GM18520 (cell line): ENCODE results near the gene CRAMP1.

Experiments used
- ATAC-seq: cut with Tn5 transposase; IDR thresholded peaks from one replicate; pipeline ENCODE4 v1.9.1; 2021; ENCODE audit not compliant: unreplicated experiment

CRAMP1 gene

DNA sequence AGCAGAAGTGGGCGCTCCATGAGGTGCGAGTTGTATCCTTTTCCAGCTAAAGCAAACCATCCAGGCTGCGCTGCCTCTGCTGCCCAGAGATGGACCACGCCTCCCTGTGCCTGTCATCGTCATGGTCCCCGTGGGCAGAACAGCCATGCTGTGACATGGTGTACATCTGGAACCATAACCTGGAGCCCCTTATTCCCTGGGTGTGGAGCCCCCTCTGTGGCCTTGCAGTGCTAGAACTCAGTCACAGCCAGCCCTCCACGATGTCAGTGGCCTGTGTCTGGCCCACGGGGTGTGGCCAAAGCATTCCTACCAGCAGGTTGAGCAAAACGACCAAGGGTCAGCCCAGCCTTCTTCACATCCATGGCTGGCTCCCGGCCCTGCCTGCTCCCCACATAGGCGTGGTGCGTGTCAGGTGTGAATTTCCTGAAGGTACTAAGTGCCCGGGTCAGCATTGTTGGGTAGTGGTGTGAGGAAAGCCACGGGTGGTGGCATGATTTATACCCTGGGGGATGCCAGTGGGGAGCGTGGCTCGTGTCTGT, 43.2 kb downstream of the CRAMP1 start:
- no peak for ATAC-seq

DNA sequence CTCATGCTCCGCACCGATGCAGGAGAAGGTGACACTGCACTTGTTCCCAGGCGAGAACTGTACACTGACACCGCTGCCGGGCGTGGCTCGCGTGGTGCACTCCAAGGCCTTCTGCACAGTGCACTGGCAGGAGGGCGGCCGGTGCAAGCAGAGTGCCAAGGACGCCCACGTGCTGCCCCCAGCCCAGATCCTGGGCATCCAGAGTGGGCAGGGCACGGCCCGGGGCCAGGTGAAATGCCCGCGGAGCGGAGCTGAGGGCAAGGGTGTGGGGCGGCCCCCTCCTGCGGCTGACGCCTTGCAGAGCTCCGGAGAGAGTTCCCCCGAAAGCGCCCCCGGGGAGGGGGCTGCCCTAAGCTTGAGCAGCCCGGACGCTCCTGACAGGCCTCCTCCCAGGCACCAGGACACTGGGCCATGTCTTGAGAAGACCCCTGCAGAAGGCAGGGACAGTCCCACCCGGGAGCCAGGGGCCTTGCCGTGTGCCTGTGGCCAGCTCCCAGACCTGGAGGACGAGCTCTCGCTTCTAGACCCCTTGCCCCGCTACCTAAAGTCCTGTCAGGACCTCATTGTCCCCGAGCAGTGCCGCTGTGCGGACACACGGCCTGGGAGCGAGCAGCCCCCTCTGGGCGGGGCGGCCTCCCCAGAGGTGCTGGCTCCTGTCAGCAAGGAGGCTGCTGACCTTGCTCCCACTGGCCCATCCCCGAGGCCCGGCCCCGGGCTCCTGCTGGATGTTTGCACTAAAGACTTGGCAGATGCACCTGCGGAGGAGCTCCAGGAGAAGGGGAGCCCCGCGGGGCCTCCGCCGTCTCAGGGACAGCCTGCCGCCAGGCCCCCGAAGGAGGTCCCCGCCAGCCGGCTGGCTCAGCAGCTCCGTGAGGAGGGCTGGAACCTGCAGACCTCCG, 44.0 kb downstream of the CRAMP1 start:
- no peak for ATAC-seq

DNA sequence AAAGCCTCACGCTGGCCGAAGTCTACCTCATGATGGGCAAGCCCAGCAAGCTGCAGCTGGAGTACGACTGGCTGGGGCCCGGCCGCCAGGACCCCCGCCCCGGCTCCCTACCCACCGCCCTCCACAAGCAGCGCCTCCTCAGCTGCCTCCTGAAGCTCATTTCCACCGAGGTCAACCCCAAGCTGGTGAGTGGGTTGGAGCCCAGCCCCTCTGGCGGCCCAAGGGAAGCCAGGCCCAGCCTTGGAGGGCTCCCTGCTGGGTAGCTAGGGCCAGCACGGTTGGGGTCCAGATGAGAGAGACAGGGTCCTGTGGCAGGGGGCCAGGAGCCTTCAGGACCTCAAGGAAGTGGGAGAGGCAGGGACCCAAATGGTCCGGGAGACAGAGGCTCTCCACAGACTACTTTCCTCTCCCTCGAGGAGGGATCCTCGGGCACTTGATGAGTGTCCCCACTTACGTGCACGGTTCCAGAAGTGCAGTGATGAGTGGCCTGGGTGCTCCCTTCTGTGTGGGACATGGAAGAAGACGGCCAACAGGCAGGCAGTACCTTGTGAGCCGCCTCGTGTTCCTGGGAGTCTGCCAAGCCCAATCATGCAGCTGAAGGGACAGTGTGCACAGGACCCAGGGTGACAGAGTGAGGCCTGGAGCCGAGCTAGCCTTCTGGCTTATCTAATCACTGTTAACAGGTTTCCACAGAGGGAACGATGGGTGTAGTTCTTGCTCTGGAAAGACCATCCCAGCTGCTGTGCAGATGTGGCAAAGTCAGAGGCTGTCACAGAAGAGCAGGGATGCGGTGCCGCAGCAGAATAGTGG, 44.9 kb downstream of the CRAMP1 start:
- no peak for ATAC-seq

DNA sequence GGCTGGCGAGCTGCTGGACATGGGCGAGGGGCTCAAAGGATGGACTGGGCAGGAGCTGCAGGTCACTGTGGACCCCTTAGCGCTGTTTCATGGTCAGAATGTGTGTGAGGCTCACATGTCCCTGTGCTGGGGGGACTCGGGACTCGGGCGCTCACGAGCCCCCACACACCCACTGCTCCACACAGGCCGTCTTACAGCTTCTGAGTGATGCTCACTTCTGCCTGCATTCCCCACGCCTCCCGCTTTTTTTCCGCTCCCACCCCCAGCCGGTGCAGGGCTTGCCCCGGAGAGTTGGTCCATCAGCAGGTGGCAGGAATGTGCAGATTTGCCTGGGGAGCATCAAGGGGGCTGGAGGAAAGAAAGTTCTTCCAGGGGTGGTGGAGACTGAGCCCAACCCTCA, 45.7 kb downstream of the CRAMP1 start:
- ATAC-seq = no peak

DNA sequence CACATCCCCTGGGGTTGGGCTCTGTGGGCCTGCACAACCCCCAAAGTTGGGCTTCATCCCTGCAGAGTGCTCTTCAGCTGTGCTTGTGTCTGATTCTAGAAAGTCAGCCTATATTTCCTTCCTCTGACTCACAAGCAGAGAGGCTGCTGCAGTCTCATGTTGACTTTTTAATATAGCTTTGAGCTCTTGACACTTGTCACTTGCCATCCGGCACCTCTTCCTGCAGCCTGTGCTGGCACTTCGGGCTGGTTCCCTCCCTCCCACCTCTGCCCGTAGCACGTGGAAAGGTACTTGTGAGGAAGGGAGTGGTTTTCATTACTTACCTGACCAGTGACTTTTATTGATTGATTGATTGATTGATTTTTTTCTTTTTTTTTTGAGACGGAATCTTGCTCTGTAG, 46.9 kb downstream of the CRAMP1 start:
- no peak for ATAC-seq

DNA sequence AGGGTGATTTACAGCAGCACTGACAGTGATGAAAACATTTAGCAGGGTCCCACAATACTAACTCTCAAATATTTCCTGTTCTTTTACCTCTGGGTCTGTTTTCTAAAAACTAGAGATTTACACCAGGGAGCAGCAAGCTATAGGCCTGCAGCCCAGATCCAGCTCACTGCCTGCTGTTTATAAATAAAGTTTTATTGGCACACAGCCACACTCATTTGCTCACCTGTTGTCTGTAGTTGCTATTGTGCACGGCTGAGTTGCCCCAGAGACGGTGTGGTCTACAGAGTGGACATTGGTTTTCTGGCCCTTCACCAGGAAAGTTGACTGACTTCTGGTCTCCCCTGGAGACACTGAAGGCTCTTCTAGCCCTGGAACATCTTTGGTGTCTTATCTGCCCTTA, 49.7 kb downstream of the CRAMP1 start:
- ATAC-seq = no peak

DNA sequence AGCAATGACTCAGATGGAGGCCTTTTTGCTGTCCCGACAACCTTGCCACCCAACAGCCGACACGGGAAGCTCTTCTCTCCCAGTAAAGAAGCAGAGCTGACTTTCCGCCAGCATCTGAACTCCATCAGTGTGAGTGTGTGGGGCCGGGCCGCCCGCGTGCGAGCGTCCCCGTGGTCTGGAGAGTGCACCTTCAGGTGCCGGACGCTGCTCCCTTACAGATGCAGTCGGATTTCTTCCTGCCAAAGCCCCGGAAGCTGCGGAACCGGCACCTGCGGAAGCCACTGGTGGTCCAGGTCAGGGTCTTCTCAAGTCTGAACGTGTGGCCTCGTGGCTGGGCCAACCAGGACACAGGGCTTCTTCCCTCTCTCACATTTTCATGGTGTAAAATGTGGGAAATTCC, 50.4 kb downstream of the CRAMP1 start:
- ATAC-seq = no peak

DNA sequence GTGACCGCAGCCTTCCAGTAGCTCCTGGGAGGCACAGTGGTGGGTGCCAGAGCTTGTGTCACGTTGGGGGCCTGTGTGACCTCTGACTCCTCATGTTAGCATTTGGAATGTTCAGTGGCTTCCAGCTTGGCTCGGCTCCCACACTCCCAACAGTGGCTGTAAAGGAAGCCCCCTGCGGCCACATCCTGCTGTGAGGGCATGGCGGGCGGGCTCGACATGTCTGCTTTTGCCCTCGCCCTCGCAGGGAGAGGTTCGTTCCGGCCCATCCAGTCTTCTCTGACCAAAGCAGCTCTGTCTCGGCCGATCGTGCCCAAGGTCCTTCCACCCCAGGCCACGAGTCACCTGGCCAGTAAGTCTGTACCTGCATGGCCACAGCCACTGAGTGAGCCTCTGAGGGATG, 53.7 kb downstream of the CRAMP1 start:
- no peak for ATAC-seq

DNA sequence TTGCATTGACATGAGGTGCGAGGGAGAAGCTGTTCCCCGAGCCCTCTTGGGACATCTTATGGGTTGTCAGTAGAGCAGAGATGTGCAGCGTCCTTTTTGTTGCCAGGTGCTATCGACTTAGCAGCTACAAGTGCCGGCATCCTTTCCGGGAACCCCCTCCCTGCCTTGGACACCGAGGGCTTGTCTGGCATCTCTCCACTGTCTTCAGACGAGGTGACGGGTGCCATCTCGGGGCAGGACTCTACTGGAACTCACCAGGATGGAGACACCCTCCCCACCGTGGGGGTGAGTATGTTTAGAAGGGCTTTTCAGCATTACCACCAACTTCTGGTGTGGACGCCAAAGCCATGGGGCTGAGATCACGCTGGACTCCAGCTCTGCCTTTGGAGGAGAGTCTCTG, 54.2 kb downstream of the CRAMP1 start:
- no peak for ATAC-seq

DNA sequence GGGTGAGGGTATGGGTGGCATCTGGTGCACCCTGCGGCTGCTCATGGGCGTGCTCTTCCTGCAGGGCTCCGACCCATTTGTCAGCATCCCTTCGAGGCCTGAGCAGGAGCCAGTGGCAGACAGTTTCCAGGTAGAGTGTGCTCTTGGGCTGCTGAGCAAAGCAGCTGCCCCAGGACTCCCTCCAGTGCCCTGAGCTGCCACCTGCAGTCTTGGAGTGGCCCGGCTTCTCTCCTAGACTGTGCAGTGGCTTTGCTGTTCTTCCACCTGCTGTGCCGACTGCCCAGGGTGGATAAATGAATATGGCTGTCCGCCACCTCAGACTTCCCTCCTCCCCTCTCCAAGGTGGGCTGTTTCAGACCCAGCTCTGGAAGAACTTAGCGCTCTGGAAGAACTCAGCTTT, 55.1 kb downstream of the CRAMP1 start:
- ATAC-seq = no peak

DNA sequence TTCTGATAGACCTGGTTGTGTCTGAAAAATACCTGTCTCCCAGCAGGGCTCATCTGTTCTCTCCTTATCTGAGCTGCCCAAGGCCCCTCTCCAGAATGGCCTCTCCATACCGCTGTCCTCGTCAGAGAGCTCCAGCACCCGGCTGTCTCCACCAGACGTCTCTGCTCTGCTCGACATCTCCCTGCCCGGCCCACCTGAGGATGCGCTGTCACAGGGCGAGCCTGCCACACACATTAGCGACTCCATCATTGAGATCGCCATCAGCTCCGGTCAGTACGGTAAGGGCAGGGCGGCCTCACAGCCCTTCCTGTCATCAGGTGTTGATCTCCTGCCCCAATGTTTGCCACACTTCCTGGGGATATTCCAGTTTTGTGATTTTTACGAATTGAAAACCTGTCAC, 55.8 kb downstream of the CRAMP1 start:
- no peak for ATAC-seq

DNA sequence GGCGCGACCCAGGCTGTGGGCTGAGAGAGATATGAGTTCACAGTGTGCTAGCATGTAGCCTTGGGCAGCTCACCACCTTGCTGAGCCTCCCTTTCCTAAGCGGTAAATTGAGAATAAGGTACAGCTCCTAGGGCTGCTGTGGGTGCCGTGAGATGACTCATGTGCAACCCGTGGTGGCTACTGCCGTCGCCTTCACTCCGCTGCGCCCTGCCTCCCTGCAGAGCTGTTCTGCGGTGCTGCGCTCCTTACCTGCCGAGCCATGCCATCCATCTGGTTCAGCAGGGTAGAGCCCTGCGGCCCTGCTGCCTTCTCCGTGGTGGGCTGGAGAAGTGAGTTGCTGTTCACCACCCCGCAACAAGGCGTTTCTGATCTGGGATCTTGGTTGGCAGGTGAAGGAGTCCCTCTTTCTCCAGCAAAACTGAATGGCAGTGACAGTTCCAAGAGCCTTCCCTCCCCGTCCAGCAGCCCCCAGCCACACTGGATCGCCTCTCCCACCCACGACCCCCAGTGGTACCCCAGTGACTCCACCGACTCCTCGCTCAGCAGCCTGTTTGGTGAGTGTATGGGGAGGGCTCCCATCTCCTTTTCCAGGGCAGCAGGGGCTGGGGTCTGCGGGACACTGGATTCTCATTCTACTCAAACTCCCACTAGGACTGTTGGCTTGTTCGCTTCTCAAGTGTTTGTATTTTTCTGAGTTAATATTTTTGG, 56.6 kb downstream of the CRAMP1 start:
- no peak for ATAC-seq

DNA sequence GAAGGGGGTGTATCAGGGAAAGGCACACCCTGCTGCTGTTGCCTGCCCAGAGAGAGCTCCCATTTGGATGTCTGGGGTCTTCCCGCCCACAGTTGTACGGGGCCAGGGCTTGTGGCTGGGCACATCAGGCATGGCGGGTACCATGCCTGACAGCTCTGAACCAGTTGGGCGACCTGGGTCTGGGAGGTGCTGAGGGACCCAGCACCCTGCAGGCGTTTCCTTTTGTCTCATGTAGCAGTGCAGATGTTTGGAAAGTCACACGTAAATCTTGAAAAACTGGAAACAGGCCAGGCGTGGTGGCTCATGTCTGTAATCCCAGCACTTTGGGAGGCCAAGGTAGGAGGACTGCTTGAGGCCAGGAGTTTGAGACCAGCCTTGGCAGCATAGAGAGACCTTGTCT, 57.5 kb downstream of the CRAMP1 start:
- ATAC-seq = no peak

DNA sequence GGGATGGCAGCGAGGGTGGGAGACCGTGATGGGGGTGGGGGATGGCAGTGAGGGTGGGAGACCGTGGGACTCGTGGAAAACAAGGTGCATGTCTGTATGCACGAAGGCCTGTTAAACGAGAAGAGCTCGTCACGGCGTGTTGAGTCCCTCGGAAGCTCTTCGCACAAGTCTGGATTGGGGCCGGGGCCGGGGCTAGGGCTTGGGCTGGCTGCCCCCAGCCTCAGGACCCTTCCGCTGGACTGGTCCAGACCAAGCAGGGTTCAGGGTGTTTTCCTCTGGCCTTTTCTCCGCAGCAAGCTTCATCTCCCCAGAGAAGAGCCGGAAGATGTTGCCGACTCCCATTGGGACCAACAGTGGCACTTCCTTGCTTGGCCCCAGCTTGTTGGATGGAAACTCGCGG, 58.2 kb downstream of the CRAMP1 start:
- no peak for ATAC-seq

DNA sequence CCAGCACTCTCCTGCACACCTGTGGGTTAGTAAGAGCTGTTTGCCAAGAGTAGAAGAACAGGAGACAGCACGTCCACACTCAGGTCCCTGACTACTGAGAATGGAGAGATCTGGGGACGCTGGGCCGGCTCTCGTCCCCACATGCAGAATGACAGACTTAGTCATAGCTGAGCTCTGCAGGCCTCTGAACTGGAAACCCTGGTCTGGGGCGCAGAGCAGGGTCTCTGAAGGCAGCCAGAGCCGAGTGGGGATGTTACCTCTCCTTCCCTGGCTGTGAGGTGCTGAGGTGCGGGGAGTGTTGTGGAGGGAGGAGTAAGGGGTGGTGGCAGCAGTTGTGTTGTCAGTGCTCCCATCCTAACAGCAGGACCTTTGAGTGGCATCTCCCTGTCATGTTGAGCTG, 58.7 kb downstream of the CRAMP1 start:
- no peak for ATAC-seq

DNA sequence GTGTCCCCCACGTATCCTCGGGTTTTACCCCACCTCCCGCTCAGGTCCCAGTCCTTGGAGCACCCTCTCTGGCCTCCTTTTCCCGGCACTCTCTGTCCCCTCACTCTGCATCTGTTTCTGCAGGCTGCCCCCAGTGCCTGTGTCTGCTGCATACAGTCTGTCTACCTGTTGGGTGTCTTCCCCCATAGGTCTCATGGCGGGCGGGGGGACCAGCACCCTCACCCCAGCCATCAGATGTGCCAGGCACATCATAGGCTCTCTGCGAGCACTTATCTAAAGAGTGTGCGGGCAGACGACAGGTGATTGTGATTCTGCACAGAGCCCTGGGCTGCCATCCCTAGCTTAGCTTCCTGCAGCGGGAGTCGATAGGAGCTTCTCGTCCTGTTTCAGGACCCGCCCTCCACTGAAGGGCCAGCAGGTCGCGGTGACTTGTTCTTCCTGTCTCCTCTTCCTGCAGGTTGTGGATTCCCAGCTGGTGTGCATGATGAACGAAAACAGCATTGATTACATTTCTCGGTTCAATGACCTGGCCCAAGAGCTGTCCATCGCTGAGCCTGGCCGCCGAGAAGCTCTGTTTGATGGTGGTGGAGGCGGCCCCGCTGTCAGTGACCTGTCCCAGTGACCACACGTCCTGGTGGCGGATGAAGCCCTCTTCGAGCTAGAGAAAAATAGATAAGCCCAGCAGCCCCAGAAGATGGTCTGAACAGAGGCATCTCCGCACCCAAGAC, 61.4 kb downstream of the CRAMP1 start:
- ATAC-seq = no peak

DNA sequence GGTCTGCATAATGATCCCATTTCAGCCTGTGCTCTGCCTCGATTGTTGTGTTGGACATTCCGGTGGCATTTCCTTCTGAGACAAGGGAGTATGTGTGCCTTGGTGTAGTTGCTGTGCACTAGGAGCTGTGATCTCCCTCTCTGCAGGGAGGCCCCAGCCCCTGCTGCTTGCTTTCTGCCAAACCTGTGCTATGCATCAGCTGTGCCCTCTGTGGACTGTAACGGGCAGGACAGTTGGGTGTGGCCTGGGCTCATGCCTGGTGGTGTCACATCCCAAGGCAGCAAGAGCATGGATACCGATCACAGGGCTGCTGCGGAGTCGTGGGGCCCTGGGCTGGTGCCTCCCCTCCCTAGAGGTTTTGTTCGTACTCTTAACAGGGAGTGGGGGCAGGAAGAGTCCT, 62.1 kb downstream of the CRAMP1 start:
- no peak for ATAC-seq

DNA sequence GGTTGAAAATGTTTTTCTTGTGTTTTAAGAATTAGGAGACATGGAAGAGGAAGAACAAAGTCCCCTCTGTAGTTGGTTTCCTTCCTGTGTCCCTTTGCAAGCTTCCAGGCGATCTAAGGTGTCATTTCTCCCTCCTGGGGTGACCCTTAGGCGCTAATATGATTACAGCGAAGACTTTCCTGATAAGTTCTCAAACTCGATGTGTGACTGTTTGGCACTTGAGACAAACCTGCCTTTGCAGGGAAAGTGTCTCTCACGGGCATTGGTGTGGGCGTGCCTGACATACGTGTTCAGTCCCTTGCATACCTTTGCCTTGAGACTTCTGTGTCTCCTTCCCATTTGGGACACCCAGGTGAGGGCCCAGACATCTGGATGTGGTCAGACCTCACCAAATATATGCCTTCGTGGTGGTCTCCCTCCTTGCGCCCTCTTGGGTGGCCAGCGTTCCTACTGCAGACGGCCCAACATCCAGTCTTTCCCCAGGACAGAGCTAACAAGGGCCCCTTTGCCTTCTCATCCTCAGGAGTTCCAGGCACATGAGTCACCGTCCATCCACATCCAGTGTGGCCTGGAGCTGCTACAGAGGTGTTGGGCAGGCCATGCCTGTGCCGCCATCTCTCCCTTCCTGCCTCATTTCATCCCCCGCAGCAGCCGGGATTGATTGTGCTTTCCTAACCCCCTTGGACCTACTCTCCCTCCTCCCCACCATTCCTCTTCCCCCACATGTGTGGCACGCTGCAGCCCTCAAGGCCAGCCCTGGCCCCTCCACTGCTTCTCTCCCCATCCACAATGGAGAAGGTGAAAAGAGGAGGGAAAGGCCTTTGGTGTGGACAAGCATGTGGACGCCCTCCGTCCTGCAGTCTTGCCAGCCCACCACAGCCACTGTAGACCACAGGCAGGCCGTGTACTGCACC, 62.8 kb downstream of the CRAMP1 start:
- no peak for ATAC-seq

DNA sequence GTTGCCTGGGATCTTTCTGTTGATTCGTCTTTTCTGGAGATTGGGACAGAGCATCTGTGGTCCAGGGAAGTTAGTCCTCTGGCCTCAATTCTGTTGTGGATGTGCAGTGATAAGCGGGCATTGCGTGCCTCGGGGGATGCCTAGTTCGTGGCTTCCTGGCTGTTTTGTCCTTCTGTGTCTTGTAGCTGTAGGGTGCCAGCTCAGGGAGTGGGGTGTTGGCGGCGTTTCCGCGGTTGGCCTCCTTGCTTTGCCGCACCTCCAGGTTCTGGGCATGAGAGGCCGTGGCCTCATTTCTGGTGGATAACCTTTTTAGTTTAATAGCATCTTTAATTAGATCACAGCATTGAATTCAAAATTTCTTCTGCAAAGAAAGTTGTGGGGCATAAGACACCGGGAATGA, 64.5 kb downstream of the CRAMP1 start:
- ATAC-seq = no peak

DNA sequence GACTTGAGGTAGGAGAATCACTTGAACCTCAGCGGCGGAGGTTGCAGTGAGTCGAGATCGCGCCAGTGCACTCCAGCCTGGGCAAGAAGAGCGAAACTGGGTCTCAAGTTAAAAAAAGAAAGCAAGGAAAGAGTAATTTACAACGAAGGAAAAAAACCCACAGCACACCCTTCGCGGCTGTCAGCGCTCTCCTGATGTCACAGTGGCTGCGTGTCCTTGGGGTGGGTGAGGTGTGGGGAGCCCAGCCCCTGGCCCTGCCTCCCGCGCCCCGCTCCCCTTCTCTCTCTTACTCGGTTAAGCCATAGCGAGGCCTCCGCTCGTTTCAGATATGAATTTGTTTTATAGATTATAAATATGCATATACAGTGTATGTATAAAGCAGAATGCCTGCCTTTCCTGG, 65.2 kb downstream of the CRAMP1 start:
- ATAC-seq = no peak
